Endothelial cell of umbilical vein (primary cell): Measurements from ENCODE around the gene TNS4. TPM values are rescaled to one million over a fixed set of nuclear protein-coding genes. Genes with fewer than 3 reads are reported as not detected.

Experiments
- BruUV-seq: library from RNA; stranded (reverse); fragments of 400-500 nt; replicated peaks from 2 replicates; lab custom pipeline; 2021; lab: Mats Ljungman, UMichigan
- CTCF ChIA-PET: fragments of 300-600, 350-600 bp; sonication (Branson Sonifier 250); formaldehyde crosslinking; loops from one replicate; lab custom pipeline; 2021; ENCODE audit warnings: antibody characterized with exemption, inconsistent platforms; lab: Charles Lee
- POLR2A ChIA-PET: fragments of 300-600, 350-600 bp; sonication (Branson Sonifier 250); formaldehyde crosslinking; loops from one replicate; lab custom pipeline; 2021; ENCODE audit warnings: antibody characterized with exemption, inconsistent platforms; lab: Charles Lee
- DNase-seq: peaks from one replicate; pipeline ENCODE4 v3.0.0-alpha.2; 2011; ENCODE audit warnings: low read depth, low spot score
- FAIRE-seq: peaks from 2 replicates; lab custom pipeline; 2011; peaks lifted over from hg19 to GRCh38; lab: Jason Lieb, UNC
- H2AFZ ChIP-seq: 2 replicates; pipeline ENCODE4 v1.6.0; 2012; ENCODE audit warnings: low read depth, low read length, control low read depth, inconsistent platforms
- H3K27ac ChIP-seq: 2 replicates; pipeline ENCODE4 v1.5.1; 2011; ENCODE audit warnings: low read depth, mild to moderate bottlenecking, control low read depth, low read length, moderate library complexity; ENCODE audit not compliant: insufficient read depth
- H3K27me3 ChIP-seq, 2 experiments: 2 replicates each; pipeline versions ENCODE4 v1.6.0 to v1.6.1; 2011; ENCODE audit warnings: low read length in 2 of 2, mixed read lengths in 1 of 2; ENCODE audit not compliant: control insufficient read depth in 2 of 2, insufficient read depth in 2 of 2
- H3K36me3 ChIP-seq, 2 experiments: 2 replicates in 1 of 2; 3 replicates in 1 of 2; pipeline ENCODE4 v1.5.1; 2011; ENCODE audit warnings: low read length in 2 of 2, mild to moderate bottlenecking in 1 of 2, moderate library complexity in 1 of 2; ENCODE audit not compliant: control insufficient read depth in 2 of 2, insufficient read depth in 2 of 2; ENCODE audit errors: extremely low read depth in 1 of 2
- H3K4me1 ChIP-seq: 3 replicates; pipeline ENCODE4 v1.5.1; 2011; ENCODE audit warnings: mild to moderate bottlenecking, low read length; ENCODE audit not compliant: control insufficient read depth, insufficient read depth; ENCODE audit errors: extremely low read depth
- H3K4me2 ChIP-seq: 2 replicates; pipeline ENCODE4 v1.6.1; 2011; ENCODE audit warnings: low read length, control low read depth, mixed read lengths; ENCODE audit not compliant: insufficient read depth
- H3K4me3 ChIP-seq, 3 experiments: fragments of 200-600 bp in 1 of 3; sonication (generic), shearing (Covaris generic) in 1 of 3; replicated peaks in 1 of 3; 2 replicates each; pipeline ENCODE4 v1.5.1; 2011 to 2016; ENCODE audit warnings: control low read depth in 3 of 3, low read length in 3 of 3, mild to moderate bottlenecking in 2 of 3, inconsistent platforms in 1 of 3, low read depth in 1 of 3, moderate library complexity in 1 of 3; ENCODE audit not compliant: insufficient read depth in 1 of 3
- H3K79me2 ChIP-seq: 2 replicates; pipeline ENCODE4 v1.6.0; 2012; ENCODE audit warnings: low read length, inconsistent platforms; ENCODE audit not compliant: control insufficient read depth, insufficient read depth
- H3K9ac ChIP-seq: replicated peaks from 2 replicates; pipeline ENCODE3; 2011; ENCODE audit warnings: low read length, control low read depth; ENCODE audit not compliant: insufficient read depth; ENCODE audit errors: extremely low read depth
- H3K9me1 ChIP-seq: replicated peaks from 3 replicates; pipeline ENCODE4 v1.6.0; 2011; ENCODE audit warnings: mild to moderate bottlenecking, low read length; ENCODE audit not compliant: control insufficient read depth, insufficient read depth; ENCODE audit errors: extremely low read depth
- H3K9me3 ChIP-seq: replicated peaks from 2 replicates; pipeline ENCODE4 v1.5.1; 2012; ENCODE audit warnings: low read length, inconsistent platforms; ENCODE audit not compliant: control insufficient read depth, insufficient read depth
- H4K20me1 ChIP-seq: replicated peaks from 2 replicates; pipeline ENCODE3; 2011; ENCODE audit warnings: mild to moderate bottlenecking, low read length; ENCODE audit not compliant: control insufficient read depth, insufficient read depth; ENCODE audit errors: extremely low read depth
- EZH2 ChIP-seq: IDR thresholded peaks from 2 replicates; pipeline ENCODE4 v1.6.1; 2012; ENCODE audit warnings: borderline replicate concordance, low read depth, mild to moderate bottlenecking, moderate library complexity, low read length, inconsistent platforms; ENCODE audit not compliant: severe bottlenecking
- FOS ChIP-seq: IDR thresholded peaks from 2 replicates; pipeline ENCODE4 v1.6.1; 2011; ENCODE audit warnings: mild to moderate bottlenecking, low read length, moderate library complexity, borderline replicate concordance; ENCODE audit not compliant: insufficient read depth
- GATA2 ChIP-seq: IDR thresholded peaks from 2 replicates; pipeline ENCODE4 v1.7.0; 2011; ENCODE audit warnings: low read depth, mild to moderate bottlenecking, moderate library complexity, mixed read lengths, low read length; ENCODE audit not compliant: insufficient read length, insufficient read depth
- JUN ChIP-seq: IDR thresholded peaks from 2 replicates; pipeline ENCODE4 v1.6.1; 2011; ENCODE audit warnings: borderline replicate concordance, low read depth; ENCODE audit not compliant: insufficient read length, insufficient read depth
- MYC ChIP-seq: IDR thresholded peaks from one replicate; pipeline ENCODE4 v1.6.1; 2011; ENCODE audit warnings: mild to moderate bottlenecking, low read depth, low read length
- POLR2A ChIP-seq: IDR thresholded peaks from 2 replicates; pipeline ENCODE4 v1.6.1; 2012; ENCODE audit warnings: low read depth, mild to moderate bottlenecking, control low read depth, low read length
- POLR2AphosphoS5 ChIP-seq: IDR thresholded peaks from 2 replicates; pipeline ENCODE4 v1.6.1; 2012; ENCODE audit warnings: low read depth, mild to moderate bottlenecking, control low read depth, low read length, moderate library complexity; ENCODE audit not compliant: insufficient read depth
- dilution Hi-C: fragments of 300-500 bp; cut with MboI; formaldehyde crosslinking; loops from one replicate; pipeline ENCODE4 v1.15.0; 2019; ENCODE audit warnings: low sequenced_read_pairs; ENCODE audit not compliant: extremely low pct_ligation_motif_present
- intact Hi-C: fragments of 100-400 bp; cut with micrococcal nuclease; formaldehyde crosslinking; loops from one replicate; pipeline ENCODE4 v1.10.0; 2022
- polyA plus RNA-seq, 4 experiments: library from polyadenylated mRNA; depleted of rRNA in 3 of 4; stranded (reverse) in 3 of 4; unstranded in 1 of 4; fragments of >200 nt; gene quantifications; 2 replicates each; pipeline versions ENCODE4 v1.2.1 to v1.2.3, GENCODE V29; 2011 to 2012; ENCODE audit warnings: missing spikeins in 1 of 4
- total RNA-seq: library from RNA; stranded (reverse); gene quantifications from 2 replicates; pipeline ENCODE4 v1.2.3, GENCODE V29; 2021
- TF ChIP-seq, protein P1 (sequence below), 2 donors: IDR thresholded peaks; 1 replicate in 1 of 2; 2 replicates in 1 of 2; pipeline ENCODE4 v1.5.1; 2011; ENCODE audit warnings: low read length in 2 of 2, mild to moderate bottlenecking in 2 of 2, moderate library complexity in 2 of 2, control low read depth in 1 of 2, inconsistent platforms in 1 of 2, low read depth in 1 of 2; ENCODE audit not compliant: insufficient read depth in 1 of 2; ENCODE audit errors: extremely low read depth in 1 of 2
- TF ChIP-seq, protein P2 (sequence below): IDR thresholded peaks from 2 replicates; pipeline ENCODE4 v1.6.1; 2011; ENCODE audit not compliant: insufficient read depth, insufficient read length

TNS4 gene
- total and polyA plus RNA-seq, 2 donors (not counting 3 experiments of a cell fraction or from before 2014, with no cell fraction given) = not detected

DNA sequence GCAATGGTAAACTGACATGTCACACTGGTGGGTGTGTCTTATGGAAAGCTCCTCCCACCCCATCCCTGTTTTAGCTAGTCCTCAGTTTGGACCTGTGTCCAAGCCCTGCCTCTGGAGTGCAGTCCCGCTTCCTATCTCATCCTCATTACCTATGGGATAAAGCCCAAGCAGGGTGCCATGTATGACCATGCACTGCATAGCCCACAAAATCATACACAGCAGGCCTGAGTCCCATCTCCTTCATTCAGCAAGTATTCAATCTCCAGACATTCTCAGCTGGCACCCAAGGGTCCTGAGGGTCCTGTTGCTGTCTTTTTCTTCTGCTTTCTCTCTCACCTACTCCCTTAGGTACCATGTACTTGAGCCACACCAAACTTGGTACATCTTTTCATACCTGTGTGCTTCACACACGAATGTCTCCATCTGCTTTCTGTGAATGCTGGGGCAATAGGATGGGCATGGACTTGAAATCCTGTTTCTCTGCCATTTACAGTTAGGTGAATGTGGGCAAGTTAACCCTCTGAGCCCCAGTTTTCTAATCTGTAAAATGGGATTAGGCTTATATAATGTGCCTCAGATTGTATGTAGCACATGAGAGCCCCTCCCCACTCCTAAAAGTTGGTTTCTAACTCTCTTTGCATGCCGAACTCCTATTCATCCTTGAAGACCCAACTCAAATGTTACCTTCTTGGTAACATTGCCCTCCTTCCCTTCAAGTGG lies 28.5 kb downstream of the TNS4 start:
- H3K4me1 ChIP-seq = no peaks in the 10 kb centered on the region
- H3K9me1 ChIP-seq = no peaks in the 10 kb centered on the region
- DNase-seq = no peak
- H3K9me3 ChIP-seq = no peaks in the 10 kb centered on the region
- ChIA-PET CTCF (interaction anchor here (1.1 to 2.1 kb wide), 4 partner anchors 15 to 87 kb away, joined by 3 to 8 read pairs (median 4); no protein-coding TSS in a partner anchor), POLR2A (no interaction called here)
- no peak overlapping the region for H2AFZ ChIP-seq
- intact Hi-C loops = no loop called here
- H3K79me2 ChIP-seq = no peaks in the 10 kb centered on the region
- no peaks in the 10 kb centered on the region for H3K36me3 ChIP-seq
- TF ChIP-seq EZH2 = no peak
- no peak for TF ChIP-seq POLR2AphosphoS5
- TF ChIP-seq GATA2 = no peak
- no peak for TF ChIP-seq JUN
- TF ChIP-seq, protein P1, sequence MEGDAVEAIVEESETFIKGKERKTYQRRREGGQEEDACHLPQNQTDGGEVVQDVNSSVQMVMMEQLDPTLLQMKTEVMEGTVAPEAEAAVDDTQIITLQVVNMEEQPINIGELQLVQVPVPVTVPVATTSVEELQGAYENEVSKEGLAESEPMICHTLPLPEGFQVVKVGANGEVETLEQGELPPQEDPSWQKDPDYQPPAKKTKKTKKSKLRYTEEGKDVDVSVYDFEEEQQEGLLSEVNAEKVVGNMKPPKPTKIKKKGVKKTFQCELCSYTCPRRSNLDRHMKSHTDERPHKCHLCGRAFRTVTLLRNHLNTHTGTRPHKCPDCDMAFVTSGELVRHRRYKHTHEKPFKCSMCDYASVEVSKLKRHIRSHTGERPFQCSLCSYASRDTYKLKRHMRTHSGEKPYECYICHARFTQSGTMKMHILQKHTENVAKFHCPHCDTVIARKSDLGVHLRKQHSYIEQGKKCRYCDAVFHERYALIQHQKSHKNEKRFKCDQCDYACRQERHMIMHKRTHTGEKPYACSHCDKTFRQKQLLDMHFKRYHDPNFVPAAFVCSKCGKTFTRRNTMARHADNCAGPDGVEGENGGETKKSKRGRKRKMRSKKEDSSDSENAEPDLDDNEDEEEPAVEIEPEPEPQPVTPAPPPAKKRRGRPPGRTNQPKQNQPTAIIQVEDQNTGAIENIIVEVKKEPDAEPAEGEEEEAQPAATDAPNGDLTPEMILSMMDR (IDR thresholded peaks at IDR 0.05; ENCODE audit: extremely low read depth in 1 of 2, insufficient read depth in 1 of 2, low read depth in 1 of 2, low read length in 2 of 2) = no peak
- no peak for TF ChIP-seq POLR2A
- no peak for TF ChIP-seq MYC
- TF ChIP-seq, protein P2, sequence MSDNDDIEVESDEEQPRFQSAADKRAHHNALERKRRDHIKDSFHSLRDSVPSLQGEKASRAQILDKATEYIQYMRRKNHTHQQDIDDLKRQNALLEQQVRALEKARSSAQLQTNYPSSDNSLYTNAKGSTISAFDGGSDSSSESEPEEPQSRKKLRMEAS = no peak
- no peak for TF ChIP-seq FOS
- no TSS peak for BruUV-seq
- H3K4me2 ChIP-seq = no peak overlapping the region
- peaks cover 0 to 4% of the 10 kb centered on the region in 2 experiments for H3K27me3 ChIP-seq
- no peak overlapping the region for H3K4me3 ChIP-seq
- dilution Hi-C loops = no loop called here
- H4K20me1 ChIP-seq = no peaks in the 10 kb centered on the region
- no peak overlapping the region for H3K9ac ChIP-seq
- no peak for FAIRE-seq
- no peak overlapping the region for H3K27ac ChIP-seq
